ENCODE data around the gene TMEM132A.

- no peak for TF ChIP-seq POLR2A (IDR thresholded peaks at IDR 0.05; ENCODE audit: low read depth, low read length)
- TF ChIP-seq POLR2AphosphoS5 (IDR thresholded peaks at IDR 0.05; ENCODE audit: low read depth, low read length) = no peak
- TF ChIP-seq POU2F2 (IDR thresholded peaks at IDR 0.05; ENCODE audit: low read depth, low read length) = no peak
- TF ChIP-seq TAF1 (IDR thresholded peaks at IDR 0.05; ENCODE audit: low read depth, low read length) = no peak
Measured at GRCh38 chr11:60891103-60891741, 33.0 kb upstream of the TMEM132A start.

Measured in GM12891 (cell line).